Measurements from ENCODE around the gene ZNF224.
A peak's percentile ranks its signal among the peaks of the same experiment; 100 is the strongest.
"Not testable (repeated sequence)": the region's sequence is repeated elsewhere in the genome, so short reads cannot be mapped to it uniquely, and the experiment has no call there.

ZNF224 gene

DNA sequence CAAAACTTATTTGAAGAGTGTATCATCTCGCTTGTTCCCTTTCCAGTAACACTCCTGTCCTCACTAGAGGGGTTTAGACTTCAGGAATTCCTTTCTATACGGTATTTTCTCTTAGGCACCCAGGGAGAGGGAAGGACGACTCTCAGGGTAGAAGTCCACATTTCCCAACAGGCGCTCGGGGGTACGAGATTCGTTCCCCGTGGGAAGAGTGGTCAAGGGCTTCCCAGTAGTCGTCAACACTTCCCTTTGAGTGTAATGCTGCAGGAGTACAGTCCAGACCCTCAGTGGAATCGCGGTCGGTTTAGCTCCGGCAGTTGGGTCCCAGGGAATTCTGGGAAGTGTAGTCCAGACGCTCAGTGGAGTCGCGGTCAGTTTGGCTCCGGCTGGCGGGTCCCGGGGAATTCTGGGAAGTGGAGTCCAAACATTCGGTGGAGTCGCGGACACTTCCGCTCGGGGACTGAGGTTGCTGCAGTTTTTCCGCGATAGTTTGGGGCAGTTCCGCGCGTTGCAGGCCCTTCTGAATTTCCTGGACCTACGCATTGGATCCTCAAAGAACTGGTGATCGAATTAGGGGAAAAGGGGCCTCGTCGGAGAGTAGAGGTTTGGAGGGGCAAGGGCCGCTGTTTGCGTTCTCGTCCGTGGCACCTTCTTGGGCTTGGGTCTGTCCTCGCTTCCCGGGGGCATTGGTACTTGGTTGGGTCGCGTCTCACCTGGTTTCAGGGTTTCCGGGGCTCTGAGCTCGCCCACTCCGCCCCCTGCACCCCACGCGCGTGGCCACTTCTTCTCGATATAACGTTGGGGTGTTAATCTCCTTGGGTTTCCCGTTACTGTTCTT is at the start of gene ZNF224:
Gene ZNF224 (plus strand): TSS at position 431 of the 835 bp plus-strand sequence. CDS start 3,513 bp downstream, outside the sequence.
- DNase-seq = peak; percentile 95

DNA sequence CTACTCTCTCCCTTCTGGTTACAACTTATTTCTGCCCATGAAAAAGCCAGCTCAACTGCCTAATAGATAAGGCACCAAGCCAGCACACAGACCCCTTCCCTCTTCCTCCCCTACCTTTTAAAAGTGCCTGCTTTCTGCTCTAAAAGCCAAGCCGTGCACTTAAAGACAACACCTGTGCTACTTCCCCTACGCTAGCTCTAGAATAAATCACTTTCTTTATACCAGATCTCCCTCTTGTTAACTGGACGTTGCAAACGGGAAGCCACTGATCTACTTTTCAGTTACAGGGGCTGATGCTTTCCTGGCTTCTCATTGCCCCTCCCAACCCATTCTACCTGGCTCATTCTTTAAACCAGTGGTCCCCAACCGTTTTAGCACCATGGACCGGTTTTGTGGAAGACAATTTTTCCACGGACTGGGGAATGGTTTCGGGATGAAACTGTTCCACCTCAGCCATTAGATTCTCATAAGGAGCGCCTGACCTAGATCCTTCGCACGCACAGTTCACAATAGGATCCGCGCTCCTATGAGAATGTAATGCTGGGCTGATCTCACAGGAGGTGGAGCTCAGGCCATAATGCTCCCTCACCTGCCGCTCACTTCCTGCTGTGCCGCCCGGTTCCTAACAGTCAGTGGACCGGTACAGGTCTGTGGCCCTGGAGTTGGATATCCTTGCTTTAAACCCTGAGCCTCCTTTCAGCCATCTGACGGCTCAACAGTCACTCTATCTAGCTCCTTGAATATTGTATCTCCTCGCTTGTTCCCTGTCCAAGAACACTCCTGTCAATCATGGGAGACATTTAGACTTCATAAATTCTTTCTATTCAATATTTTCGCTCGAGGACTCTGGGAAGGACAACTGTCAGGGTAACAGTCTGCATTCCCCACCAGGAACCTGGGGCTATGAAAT is 43.2 kb upstream of the ZNF224 start:
- DNase-seq = no peak

DNA sequence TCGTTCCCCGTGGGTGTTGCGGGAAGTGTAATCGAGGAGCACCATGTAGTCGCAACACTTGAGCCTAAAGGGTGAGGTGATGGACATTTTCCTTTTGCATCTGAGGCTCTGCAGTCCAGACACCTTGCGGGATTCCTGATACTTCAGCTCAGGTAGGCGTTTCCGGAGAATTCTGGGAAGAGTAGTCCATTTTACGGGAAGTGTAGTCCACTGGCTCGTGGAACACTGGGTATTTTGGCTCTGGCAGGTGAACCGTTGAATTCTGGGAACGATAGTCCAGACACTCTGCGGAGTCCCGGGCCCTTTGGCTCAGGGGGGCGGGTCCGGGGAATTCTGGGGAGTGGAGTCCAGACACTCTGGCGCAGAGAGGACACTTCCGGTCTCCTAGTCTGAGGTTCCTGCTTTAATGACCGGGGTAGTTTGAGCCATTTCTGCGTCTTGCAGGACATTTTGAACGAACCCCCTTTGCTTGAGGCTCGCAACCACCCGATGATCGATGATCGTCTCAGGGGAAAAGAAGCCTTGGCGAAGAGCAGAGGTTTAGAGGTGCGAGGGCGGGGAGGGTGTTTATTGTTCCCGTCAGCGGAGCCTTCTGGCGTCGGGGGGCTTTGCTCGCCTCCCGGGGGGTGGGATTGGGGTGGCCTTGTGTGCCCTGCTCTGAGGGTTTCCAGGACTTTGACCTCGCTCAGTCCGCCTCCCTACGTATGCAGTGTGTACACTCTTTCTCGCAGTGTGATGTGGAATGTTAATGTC is 42.3 kb upstream of the ZNF224 start, which contains the start of gene ZNF223:
Gene ZNF223 (plus strand): TSS at position 387 of the 753 bp plus-strand sequence. CDS start 3,141 bp downstream, outside the sequence.
- DNase-seq = peak; percentile 96

DNA sequence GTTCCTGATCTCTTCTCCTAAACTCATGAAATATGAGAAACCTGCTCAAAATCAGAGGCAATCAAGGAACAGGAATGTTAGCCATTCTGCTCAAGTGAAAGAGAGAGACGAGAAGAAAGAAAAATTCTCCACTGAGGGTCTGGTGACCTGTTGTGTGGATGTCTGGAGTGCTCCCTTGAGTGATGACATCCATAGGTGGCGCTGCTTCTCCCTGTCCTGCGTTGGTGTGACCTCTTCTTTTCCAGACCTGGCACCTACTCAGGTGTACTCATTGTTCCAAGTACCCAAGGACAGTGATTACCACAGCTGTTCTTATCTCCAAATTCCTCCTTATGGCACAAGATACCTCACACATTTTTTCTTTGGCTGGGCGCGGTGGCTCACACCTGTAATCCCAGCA is 38.3 kb upstream of the ZNF224 start:
- no peak for DNase-seq

DNA sequence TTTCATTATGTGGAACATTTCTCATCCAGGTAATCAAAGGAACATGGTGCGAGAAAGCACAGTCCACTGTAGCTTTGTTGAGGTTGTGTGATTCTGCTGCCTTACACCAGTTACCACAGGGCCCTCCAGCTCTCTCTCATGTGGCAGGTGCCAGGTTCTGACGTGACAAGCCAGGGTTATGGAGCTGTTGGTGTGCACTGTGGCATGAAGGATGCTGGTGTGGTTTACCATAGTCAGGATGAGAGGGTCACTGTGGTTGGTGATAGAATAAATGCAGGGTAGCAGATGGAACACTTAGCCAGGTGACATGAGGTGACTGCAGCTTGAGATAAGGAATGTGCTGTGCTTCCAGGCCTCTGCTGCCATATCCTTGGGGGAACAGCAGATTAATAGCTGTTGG is 34.9 kb upstream of the ZNF224 start:
- DNase-seq = no peak

DNA sequence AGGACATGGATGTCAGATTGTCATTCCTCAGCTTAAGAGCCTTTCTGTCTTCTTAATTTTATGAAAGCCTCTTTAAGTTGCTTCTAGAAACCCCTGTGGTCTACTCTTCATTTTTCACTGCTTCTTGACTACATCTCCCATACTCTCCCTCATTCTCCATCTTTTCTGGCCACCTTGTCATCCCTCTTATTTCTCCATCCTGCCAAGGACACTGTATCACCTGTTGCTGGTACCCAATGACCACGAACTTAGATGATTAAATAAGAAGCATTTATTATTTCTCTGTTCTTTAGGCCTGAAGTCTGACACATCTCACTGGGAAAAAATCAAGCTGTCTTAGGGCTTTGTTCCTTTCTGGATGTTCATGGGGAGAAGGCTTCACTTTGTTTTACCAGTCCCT is 33.1 kb upstream of the ZNF224 start:
- DNase-seq = no peak

DNA sequence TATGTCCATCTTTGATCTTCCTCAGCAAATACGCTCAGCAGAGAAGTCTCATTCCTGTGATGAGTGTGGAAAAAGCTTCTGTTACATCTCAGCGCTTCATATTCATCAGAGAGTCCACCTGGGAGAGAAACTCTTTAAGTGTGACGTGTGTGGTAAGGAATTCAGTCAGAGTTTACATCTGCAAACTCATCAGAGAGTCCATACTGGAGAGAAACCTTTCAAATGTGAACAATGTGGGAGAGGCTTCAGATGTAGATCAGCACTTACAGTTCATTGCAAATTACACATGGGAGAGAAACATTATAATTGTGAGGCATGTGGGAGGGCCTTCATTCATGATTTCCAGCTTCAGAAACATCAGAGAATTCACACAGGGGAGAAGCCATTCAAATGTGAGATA is 27.9 kb upstream of the ZNF224 start:
- no peak for DNase-seq

DNA sequence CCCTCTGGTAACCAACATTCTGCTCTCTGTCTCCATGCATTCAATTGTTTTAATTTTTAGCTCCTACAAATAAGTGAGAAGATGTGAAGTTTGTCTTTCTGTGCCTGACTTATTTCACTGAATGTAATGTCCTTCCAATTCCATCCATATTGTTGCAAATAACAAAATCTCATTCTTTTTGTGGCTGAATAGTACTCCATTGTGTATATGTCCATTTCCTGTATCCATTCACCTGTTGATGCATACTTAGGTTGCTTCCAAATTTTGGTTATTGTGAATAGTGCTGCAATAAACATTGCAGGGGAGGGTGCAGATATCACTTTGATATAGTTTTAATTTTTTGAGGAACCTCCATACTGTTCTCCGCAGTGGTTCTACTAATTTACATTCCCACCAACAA is 24.7 kb upstream of the ZNF224 start:
- DNase-seq = no peak

DNA sequence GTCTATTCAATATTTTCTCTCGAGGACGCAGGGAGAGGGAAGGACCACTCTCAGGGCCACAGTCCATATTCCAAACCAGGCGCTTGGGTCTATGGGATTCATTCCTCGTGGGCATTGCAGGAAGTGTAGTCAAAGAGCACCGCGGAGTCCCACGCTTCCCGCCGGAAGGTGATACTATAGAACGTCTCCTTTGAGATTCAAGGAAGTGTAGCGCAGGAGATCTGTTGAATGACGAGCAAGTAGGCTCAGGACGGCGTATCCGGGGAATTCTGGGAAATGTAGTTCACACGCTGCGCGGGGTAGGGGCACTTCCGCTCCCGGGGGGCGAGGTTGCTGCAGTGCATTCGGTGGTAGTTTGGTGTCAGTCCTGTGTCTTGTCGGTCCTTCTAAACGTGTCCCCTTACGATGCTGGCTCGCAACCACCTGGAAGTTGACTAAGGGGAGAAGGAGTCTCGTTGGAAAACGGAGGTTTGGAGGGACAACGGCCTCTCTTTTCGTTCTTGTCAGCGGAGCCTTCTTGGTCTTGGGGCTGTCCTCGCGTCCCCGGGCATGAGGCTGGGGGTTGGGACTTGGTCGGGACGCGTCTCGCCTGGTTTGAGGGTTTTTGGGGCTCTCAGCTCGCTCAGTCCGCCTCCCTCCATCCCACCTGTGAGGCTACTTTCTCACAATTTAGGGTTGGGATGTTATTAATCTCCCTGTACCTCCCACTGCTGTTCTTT is 22.2 kb upstream of the ZNF224 start, which contains the start of gene ZNF284:
Gene ZNF284 (plus strand): TSS at position 336 of the 719 bp plus-strand sequence. CDS start 4,231 bp downstream, outside the sequence.
- DNase-seq = peak; percentile 94

DNA sequence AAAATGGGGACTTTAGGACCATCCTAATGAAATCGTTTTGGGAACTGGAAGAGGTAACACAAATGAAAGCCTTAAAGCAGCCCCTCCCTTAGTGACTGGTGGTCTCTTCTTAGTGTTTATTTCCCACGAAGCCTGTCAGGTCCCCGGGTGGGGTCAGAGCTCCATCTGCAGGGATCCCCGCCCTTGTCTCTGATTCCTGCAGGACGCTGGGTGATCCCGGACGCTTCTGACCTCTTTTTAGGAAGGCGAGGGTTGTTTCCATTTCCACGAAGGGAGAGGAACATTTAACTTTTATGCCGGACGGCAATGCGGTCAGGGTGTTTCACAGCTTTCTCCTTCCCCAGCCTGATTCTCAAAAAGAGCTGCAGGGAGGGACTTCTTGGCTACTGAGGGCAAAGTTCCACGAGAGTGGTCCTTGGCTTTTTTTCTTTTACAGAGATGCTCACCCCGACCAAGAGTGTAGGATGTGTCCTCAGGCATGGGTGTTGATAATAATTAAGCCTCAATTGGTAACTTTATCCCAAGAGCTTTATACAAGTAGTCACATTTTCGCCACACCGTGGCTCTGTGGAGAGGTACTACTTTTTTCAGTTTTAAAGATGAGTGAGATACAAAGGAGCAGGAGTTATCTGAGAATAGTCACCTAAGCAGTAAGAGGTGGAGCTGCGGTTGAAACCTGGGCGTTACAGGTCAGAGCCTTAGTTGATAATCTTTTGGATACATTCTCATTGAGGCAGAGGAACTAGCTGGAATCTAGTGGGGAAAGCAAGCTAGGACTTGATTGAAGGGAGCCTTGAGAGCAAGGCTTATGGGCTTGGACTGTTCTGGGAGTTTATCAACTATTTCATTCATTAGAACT is 21.4 kb upstream of the ZNF224 start:
- DNase-seq = no peak

DNA sequence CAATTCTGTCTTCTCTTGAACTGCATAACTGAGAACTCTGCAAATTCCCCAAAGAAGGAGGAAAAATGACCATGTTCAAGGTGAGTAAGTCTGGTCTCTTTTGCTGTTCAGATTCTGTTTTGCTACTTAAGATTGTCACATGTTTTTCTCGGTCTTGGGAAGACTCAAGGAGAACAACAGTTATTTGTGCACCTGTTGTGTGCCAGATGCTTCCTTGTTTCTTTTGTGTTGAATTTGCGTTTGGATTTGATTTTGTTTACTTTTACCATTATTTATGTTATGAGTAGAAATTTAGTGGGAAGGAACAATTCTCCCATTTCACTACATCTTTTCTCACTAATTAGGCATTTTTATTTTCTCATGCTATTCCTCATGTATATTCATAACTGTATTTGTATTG is 17.8 kb upstream of the ZNF224 start:
- no peak for DNase-seq

DNA sequence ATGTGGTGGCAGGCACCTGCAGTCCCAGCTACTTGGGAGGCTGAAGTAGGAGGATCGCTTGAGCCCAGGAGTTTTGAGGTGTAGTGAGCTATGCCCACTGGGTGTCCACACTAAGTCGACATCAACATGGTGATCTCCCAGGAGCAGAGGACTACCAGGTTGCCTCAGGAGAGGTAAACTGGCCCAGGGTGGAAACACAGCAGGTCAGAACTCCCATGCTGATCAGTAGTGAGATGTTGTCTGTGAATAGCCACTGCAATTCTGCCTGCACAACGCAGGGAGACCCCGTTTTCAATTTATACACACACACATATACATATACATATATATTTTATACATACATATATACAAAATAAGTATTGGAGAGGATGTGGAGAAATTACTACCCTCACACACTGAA is 2.1 kb upstream of the ZNF224 start:
- no peak for DNase-seq

DNA sequence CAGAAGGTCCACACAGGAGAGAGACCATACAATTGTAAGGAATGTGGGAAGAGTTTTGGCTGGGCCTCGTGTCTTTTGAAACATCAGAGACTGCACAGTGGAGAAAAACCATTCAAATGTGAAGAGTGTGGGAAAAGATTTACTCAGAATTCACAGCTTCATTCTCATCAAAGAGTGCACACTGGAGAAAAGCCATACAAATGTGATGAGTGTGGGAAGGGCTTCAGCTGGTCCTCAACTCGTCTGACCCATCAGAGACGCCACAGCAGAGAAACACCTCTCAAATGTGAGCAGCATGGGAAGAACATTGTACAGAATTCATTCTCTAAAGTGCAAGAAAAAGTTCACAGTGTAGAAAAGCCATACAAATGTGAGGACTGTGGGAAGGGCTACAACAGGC is 13.6 kb downstream of the ZNF224 start:
- DNase-seq = no peak

DNA sequence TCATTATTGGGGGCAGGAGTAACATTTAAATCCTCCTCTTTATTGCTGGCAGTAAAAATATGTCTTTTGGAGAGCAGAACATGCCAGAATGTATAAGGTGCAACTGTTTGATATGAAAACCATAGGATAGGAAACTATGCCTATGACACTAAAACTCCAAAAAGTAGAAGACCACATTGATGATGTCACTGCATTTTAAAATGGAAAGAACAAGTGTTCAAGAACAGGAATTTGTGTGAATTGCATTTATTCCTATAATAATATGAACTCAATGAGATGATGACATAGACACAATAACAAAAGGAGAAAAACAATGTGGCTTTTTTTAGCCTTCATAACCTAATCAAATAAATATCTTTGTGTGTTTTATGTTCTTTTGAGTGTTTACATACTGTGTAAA is 15.3 kb downstream of the ZNF224 start:
- DNase-seq = no peak

DNA sequence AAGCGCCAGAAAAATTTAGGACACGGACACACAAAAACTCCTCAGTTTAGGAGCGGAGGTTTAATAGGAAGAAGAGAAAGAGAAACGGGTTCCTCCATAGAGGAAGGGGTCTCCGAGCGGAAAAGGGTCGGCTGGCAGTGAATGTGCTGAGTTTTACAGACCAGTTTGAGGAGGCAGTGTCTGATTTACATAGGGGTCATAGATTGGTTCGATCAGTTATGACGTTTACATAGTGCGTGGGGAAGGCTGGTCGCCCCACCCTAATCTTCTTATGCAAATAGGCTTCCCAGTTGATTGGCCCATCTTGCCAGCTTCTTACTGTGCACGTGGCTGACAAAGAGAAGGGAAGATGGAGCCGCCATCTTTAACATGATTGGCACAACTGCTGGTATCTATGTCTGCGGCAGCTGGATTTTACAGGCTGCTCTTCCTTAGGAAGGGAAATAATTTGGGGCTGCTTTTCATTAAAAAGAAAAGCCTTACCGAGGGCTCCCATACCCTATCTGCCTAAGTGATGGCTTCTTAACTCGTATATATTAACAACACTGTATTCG is 17.8 kb downstream of the ZNF224 start:
- peak; percentile 93 for DNase-seq

DNA sequence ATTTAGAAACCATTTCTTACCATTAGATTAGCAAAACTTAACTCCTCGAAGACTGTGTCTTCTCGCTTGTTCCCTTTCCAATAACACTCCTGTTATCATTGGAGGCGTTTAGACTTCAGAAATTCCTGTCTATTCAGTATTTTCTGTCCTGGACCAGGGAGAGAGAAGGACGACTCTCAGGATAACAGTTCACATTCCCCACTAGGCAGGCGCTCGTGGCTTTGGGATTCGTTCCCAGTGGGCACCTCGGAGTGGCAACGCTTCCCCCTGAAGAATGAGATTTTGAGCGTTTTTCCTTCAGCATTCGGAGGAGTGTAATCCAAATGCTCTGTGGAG is 18.6 kb downstream of the ZNF224 start:
- DNase-seq = no peak

DNA sequence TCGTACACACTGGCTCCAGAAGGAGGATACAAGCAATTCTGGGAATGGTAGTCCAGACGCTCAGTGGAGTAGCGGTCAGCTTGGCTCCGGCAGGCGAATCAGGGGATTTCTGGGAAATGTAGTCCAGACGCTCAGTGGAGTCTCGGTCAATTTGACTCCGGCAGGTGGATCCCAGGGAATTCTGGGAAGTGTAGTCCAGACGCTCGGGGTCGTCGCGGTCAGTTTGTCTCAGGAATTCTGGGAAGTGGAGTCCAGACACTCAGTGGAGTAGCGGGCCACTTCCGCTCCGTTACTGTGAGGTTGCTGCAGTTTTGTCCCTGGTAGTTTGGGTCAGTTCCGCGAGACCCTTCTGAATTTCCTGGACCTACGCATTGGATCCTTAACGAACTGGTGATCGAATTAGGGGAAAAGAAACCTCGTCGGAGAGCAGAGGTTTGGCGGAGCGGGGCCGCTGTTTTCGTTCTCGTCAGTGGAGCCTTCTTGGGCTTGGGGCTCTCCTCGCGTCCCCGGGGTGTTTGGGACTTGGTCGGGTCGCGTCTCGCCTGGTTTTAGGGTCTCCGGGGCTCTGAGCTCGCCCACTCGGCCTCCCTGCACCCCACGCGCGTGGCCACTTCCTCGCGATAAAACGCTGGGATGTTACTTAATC is 19.1 kb downstream of the ZNF224 start, which contains the start of gene ZNF225:
Gene ZNF225 (plus strand): TSS at position 262 of the 646 bp plus-strand sequence. CDS start 2,429 bp downstream, outside the sequence.
- peak; percentile 98 for DNase-seq

DNA sequence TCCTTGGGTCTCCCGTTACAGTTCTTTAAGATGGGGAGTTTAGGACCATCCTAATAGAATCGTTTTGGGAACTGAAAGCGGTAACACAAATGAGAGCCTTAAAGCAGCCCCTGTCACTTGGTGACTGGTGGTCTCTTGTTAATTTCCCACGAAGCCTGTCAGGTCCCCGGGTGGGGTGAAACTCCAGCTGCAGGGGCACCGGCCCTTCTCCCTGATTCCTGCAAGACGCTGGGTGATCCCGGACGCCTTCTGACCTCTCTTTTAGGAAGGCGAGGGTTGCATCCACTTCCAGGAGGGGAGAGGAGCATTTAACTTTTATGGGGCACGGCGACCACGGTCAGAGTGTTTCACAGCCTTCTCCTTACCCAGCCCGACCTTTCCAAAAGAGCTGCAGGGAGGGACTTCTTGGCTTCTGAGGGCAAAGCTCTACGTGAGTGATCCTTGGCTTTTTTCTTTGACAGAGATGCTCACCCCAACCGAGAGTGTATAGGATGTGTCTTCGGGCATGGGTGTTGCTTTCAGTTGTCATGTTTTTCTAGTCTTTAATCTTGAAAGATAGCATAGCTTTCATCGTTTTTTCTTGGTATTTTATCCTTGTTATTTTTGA is 19.7 kb downstream of the ZNF224 start:
- DNase-seq = peak; percentile 10

DNA sequence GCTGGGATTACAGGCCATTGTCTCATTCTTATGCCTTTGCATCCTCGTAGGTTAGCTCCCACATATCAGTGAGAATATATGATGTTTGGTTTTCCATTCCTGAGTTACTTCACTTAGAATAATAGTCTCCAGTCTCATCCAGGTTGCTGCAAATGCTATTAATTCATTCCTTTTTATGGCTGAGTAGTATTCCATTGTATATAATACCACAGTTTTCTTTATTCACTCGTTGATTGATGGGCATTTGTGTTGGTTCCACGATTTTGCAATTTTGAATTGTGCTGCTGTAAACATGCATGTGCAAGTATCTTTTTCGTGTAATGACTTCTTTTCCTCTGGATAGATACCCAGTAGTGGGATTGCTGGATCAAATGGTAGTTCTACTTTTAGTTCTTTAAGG is 27.0 kb downstream of the ZNF224 start:
- not testable (repeated sequence) for DNase-seq

DNA sequence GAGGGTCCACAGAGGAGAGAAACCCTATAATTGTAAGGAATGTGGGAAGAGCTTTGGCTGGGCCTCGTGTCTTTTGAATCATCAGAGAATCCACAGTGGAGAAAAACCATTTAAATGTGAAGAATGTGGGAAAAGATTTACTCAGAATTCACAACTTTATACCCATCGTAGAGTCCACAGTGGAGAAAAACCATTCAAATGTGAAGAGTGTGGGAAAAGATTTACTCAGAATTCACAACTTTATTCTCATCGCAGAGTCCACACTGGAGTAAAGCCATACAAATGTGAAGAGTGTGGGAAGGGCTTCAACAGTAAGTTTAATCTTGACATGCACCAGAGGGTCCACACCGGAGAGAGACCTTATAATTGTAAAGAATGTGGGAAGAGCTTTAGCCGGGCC is 37.8 kb downstream of the ZNF224 start:
- no peak for DNase-seq
